Stimulated activated CD4-positive, alpha-beta T cell treated with anti-CD3 and anti-CD28 coated beads, TNF-alpha, amount 100 ng/mL, for 1 hour (primary cell): Measurements from ENCODE around the gene ATXN10.

Experiments used
- DNase-seq, 3 donors: peaks; one replicate each; pipeline ENCODE4 v3.0.0-alpha.2; 2020; ENCODE audit warnings: low read depth in 3 of 3, low spot score in 1 of 3

Gene ATXN10

DNA sequence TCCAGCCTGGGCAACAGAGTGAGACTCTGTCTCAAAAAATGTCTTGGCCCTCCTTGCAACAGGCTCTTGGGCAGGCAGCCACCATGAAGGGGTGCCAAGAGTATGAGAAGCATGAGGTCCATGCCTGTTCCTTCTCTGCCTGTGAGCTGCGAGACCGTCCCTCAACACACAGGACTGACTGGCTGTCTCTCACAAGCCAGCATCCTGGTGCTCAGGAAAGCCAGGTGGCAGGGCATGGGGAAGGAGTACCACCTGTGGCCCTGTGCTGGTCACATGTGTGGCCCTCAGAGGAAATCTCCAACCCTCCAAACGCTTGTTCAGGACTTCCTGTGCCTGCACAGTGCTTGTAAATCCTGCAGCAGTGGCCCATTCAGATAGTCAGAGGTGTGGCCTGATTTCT lies 83.2 kb downstream of the ATXN10 start:
- no peak for DNase-seq

DNA sequence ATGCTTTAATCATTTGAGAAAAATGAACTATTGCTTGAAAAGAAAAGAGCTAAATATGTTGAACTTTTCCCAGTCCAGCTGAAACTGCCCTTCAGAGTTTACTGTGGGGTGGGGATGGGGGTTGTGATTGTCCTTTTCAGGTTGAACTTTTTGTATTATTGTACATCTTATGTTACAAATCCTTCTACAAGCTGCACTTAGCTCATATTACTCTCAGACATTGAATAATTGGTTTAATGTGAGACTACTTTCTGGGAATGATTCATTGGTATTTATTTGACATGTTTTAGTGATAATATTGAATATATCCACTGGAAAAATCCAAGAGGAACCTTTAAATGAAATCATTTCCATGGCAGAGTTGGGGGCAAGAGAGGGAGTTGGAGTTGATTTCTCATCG lies 84.9 kb downstream of the ATXN10 start:
- DNase-seq = no peak

DNA sequence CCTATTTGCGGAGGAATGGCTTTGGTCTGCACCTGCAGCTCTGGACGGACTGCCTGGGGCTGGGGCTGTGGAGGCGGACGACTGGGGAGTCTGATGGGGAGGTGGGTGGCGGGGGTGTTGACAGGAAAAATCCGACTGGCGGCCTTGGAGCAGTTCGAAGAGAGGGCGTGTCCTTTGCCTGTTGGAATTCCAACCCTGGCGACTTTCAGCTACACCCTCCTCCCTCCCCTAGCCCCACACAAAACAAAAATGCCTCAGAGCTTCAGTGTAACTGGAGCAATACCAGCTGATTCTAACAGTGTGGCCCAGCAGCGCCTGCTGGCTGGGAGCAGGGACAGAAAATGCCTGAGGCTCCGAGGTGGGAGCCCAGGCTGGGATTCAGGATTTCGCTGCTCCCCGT lies 85.4 kb downstream of the ATXN10 start:
- DNase-seq = no peak

DNA sequence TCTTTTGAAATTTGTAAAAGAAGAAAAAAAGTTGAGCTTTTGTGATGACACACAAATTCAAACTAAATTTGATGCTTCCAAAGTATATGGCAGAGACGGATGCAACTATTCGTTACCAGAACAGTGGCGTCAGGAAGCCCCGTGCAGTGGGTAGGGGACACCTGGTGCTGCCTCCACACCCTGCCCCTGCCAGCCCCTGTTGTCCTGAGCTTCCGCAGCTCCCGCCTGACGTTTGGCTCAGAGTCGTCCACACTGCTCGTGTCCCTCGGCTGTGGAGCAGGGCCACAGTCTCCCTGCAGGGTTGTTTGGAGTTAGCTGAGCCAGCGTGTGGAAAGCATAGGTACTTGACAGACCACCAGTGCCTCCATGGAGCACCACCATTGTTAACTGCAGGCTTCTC lies 86.3 kb downstream of the ATXN10 start:
- DNase-seq = no peak

DNA sequence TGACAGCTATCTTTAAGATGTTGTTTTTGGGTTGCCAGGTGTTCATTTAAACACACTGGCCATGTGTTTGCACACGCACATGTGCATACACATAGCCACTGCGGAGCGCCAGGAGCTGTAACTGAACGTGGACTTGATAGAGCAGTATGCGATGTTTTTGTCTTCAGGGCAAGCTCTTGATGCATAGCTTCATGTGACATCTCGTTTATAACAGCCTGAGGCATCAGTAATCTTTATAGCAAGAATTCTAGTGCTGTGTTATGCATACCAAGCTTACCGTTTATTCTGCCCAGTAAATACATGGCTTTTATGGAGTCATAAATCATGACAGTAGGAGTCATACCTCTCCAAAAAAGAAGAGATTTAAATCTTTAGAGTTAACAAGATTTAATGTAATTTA lies 87.0 kb downstream of the ATXN10 start:
- DNase-seq = no peak

DNA sequence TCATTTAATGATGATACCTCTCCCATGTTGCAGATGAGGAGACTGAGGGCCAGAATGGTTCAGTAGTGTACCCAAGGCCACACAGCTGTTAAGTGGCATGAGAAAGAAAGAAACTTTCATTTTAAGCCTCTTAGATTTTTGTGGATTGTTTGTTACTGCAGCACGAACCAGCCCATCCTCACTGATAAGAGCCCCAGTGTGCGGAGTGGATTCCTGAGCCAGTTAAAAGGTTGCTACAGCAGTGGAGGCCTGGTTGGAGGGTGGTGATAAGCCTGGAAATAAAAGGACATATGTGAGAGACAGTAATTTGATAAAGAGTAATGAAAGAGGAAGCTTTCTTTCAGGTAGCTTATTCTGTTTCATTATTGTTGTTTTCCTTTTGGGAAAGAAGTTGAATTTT lies 89.0 kb downstream of the ATXN10 start:
- DNase-seq = no peak

DNA sequence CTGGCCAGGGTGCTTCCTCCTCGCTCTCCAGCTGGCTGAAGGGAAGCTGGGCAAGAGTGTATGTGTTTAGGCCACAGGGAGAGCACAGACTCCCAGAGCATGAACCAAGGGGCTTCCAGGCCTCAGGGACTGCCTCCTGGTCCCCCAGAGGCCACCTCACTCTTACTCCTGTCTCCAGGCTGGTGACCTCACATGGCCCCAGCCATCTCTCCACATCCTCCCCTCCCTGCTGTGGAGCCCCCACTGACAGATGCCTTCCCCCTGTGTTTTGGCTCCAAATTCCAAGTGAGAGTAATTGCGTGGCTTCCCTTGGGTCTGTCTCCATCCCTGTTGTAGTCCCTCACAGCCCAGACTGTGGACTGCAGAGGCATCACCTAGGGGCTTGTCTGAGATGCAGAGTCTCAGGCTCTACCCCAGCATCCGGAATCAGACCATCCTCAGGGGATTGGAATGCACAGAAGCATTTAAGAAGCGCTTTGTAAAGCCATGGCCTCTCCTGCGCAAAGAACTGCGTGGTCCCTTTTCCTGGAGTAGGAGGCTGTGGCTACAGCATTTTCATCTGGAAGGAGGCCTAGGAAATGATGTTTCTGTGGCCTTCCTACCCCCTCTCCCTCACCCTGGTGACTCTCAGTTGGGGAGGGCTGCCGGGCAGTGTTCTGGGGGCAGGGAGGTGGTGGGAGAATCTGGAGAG lies 91.1 kb downstream of the ATXN10 start:
- DNase-seq = no peak

DNA sequence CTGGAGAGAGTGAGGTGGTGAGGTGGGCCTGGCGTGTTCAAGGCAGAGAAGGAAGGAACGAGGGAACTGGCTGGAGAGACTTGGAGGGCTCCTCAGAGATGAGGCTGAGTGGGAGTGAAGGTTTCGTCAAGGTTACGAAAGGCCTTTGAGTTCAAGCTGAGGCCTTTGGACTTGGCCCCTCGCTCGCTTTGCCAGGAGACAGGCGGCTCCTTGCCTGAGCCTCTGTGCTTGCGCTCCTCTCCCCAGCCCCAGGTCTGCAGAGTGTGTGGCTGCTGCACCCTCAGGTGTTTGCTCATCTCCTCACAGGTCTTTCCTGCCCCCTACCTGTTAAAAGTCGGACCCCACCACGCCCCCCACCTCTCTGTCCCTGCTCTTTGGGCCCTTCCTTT lies 91.6 kb downstream of the ATXN10 start:
- no peak for DNase-seq

DNA sequence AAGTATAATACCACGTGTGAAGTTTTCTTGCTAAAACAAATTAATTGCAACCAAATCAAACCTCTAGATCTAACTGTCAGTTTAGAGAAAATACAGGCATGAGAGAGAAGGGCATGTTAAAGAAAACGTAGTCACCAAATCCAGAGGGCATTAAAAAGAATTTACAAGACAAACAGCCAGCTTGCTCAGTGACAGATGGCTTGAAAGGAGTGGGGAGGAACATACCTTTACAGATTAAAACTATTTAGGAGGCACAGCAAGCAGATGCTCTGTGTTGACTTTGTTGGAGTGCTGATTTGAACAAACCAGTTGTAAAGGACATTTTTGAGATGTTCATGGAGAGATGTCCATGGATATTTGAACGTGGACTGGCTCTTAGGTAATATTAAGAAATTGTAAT lies 96.9 kb downstream of the ATXN10 start:
- DNase-seq = no peak

DNA sequence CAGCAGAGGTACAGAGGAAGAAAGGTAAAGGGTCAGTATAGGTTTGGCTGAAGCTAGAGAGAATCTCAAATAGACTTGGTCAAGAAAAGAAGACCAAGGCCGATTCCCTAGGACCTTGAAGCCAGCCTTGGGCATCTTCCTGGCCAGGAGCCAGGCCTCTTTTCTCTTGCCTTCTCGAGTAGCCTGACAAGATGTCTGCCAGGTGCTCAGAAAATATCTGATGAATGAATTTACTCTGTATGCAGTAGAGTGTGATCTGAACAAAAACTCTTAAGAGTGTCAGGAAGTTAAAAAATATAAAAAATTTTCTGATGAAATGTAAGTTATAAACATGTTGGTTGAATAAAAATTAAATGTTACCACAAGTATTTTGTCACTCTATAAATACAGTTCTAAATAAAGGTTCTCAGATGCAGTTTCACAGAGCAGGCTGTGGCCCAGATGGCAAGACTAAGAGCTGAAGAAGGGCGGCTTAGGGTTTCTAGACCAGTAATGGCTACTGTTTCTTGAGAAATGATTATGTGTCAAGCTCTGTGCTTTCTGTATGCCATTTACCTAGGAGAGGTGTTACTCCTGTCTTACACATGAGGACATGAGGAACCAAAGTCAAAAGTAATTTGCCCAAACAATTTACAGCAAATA lies 98.1 kb downstream of the ATXN10 start:
- no peak for DNase-seq

DNA sequence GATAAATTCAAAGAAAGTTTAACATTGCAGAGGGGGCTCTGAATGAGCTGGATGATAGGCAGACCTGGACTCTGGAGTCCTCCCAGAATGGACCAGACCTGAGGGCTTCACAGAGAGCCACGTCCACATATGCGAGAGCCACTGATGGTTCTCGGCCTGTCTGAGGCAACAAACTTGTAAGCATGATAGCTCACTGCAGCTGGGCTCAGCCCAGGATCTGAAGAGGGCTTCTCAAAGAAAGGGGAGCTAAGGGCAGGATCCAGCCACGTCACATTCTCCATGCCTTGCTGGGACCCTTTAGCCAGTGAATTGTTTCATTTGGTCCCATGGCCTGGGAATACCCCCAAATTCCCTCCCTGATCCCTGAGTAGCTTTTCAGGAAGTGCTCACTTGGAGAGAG lies 98.9 kb downstream of the ATXN10 start:
- DNase-seq = no peak

DNA sequence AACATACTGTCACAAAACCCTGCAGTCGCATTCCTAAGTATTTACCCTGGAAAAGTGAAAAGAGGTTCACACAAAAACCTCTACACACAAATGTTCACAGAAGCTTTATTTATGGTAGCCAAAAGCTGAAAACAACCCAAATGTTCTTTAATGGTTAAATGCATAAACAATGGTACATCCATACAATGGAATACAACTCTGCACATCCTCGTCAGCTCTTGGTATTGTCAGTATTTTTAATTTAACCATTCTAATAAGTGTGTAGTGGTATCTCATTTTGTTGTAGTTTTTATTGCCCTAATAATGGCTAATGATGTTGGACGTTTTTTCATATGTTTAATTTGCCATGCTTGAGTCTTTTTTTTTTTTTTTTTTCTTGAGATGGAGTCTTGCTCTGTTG lies 99.4 kb downstream of the ATXN10 start:
- no peak for DNase-seq

DNA sequence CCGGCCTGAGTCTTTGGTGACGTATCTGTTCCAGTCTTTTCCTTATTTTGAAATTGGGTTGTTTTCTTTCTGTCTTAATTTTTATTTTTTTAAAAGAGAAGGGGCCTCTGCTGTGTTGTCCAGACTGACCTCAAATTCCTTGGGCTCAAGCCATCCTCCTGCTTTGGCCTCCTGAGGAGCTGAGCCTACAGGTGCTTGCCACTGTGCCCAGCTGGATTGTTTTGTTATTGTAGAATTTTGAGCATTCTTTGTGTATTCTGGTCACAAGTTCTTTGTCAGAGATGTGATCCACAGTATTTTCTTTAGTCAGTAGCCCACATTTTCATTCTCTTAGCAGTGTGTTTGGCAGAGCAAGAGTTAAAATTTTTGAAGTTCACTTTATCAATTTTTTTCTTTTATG lies 100.1 kb downstream of the ATXN10 start:
- no peak for DNase-seq

DNA sequence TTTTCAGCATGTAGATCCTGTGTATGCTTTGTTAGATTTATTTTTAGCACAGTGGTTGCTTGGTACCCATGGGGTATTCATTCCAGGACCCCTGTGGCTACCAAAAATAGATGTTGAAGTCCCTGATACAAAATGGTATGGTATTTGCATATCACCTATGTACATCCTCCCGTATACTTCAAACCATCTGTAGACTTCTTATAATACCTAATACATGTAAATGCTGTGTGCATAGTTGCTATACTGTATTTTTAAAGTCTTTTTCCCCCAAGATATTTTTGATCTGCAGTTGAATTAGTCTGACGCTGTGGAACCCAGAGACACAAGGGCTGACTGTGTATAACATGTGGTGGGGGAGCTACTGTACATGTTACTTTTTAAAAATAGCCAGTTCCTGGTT lies 101.1 kb downstream of the ATXN10 start:
- no peak for DNase-seq

DNA sequence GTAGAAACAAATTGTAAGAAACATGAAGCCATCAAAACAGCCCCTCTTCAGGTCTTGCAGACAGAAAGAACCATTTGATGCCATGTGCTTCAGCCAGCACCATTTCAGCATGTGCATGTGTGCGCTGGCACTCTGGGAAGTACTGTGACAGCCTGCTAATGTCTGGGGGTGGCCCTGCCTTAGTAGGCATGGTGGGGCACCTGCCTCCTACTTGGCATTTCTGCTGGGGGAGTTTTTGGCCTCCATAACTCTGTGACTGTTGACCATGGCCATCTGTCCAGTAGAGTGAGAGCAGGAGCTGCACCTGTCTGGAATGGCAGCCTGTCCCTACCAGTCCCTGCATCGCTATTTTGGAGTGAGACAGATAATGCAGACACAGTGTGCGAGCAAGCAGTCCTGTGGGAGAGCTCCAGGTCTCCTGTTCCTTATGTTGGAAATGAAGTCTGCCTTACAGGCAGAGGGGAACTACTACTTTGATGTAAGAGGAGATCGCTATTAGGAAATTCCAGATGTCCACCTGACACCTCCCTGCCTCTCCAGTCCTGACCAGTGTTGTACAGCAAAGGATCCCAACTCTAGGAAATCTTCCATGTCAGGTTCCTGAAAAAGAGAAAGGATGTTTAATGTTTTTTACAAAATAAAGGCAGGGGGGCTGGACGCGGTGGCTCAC lies 102.5 kb downstream of the ATXN10 start:
- DNase-seq = no peak

DNA sequence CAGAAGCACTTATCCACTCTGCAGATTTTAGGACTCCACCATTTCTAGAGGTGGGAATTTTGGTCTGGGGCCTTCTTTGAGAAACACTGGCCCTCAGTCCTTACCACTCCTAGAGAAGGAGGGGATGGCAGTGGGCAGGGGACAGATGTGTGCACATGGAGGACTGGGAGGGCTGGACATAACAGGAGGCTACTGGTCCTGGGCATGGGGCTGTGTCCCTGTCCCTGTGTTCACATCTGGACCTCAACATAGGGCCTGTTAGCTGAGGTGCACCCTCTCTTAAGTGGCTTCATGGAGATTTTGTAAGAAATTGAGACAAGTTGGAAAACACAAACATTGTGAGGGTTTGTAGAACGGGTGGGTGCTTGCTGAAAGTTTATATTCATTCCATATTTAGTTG lies 103.4 kb downstream of the ATXN10 start:
- DNase-seq = no peak

DNA sequence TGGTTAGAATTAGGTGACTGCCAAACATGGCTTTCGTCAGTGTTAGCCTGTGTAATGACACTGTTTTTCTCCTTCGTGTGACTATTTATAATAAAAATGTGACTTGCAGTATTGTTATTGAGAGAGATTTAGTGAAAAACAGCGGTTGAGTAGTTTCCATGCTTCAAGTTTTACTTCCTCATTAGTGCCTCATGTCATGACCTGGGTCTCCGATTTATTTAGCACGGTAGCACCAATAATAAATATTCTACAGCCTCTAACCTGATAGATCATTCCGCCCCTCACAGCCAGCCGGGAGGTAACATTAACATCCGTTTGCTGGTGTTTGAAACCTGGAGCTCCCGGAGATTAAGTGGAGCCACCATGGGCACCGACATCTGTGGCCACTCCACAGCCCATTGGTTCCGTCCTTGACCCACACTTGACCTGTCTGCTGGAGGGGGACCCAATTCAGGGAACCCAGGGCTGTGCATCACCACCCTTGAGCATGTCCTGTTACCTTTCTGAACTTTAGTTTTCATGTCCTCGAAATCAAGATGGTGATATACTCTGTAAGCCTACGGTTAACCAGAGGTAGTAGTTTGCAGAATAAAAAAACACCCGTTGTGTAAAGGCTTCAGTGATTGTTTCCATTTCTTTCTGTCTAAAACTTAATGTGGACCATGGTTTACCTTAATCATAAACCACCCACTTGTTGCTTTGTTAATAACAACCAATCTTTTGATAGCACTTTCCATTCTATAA lies 104.1 kb downstream of the ATXN10 start:
- DNase-seq = no peak

DNA sequence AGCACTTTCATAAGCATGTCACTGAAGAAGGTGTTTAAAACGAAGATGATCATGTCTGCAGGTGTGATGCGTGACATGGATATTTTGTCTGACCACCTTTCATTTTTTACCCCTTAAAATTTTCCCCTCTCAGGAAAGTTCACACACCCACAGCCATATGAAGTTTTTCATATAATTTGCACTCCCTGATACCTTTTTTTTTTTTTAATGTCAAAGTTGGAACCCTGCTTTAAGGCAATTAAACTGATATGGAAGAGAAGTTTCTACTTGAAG lies 104.6 kb downstream of the ATXN10 start:
- no peak for DNase-seq

DNA sequence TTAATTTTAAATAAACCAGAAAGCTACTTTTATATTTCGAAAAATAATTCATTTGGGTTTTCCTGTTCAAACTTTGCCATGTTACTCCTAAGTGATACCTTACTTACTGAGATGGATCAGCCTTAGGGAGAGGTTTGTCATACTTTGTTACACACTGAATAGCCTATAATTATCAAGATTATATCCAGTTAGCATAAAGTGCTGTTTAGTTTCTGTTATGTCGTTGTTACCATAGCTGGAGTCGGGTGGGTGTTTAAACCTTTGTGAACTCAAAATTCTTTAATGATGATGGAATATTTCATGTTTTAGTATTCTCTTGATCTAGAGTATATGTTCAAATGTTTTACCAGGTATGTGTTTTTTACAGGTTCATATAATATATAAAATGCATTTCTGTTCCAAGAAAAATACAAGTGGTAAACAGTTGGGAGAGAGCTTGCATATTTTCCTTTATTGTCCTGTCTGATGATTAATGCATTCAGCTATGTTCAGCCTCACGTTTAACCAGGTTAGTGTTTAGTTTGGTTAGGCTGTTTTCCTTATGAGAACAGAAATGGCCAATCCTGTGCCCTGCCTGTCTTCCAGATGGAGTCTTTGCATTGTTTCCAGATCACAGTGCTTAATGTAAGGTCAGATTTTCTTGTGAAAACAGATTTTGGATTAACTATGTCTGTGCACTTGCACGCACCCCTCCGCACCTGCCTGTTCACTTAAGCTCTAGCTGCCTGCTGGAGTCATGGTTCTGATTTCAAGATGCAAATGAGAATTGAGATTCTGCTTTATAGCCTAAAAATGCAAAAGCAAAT lies 105.6 kb downstream of the ATXN10 start:
- no peak for DNase-seq

DNA sequence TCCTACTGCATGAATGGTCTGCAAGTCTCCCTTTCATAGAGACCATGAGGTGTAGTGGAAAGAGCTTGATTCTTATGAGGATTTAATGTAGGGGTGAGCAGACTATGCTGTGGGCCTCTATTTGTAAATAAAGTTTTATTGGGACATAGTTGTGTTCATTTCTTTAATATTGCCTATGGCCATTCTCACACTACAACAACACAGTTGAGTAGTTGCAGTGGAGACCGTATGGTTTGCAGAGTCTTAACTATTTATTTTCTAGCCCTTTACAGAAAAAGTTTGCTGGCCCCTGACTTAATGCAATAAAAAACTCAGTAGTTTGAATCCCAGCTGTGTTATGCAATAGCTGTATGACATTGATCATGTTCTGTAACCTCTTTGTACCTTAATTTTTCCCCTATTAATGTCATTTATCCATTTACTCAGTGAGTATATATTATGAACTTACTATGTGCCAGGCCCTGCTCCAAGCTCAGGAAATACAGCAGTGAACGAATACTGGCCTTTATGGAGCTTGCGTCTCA lies 106.3 kb downstream of the ATXN10 start:
- no peak for DNase-seq

DNA sequence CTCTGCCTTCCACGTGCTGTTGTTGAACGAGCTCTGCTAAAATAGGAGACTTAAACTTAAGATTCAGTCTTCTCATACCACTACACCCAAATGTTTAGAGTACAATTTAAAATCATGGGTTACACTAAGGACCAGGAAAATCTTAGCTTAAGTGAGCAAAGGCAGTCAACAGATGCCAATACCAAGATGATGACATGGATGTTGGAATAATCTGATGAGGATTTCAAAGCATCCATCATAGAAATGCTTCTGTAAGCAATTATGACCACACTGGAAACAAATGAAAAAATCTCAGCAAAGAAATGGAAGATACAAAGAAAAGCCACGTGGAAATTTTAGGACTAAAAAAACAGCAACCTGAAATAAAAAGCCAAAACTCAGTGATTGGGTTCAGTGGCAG lies 109.8 kb downstream of the ATXN10 start:
- DNase-seq = no peak
